HepG2 (cell line): ENCODE results near the gene CHN1. TPM values are rescaled to one million over a fixed set of nuclear protein-coding genes. Genes with fewer than 3 reads are reported as not detected.

Experiments
- ATAC-seq: fragments of 200-7000 bp; cut with Tn5 transposase; 3 replicates; pipeline ENCODE4 v1.9.1; 2020; ENCODE audit warnings: mild to moderate bottlenecking, moderate library complexity
- BruUV-seq: library from RNA; stranded (reverse); fragments of 400-500 nt; replicated peaks from 2 replicates; lab custom pipeline; 2021; lab: Mats Ljungman, UMichigan
- CTCF ChIA-PET: fragments of 300-600 bp; formaldehyde crosslinking; extraction: SDS; loops from one replicate; lab custom pipeline; 2021; ENCODE audit warnings: low total read pairs, inconsistent platforms, low intra/inter-chr PET ratio; lab: Yijun Ruan, JAX
- POLR2A ChIA-PET: fragments of 350-600 bp; sonication (Branson Sonifier 250); formaldehyde crosslinking; loops from one replicate; lab custom pipeline; 2020; ENCODE audit warnings: antibody characterized with exemption, inconsistent platforms; lab: Yijun Ruan, JAX
- DNase-seq: peaks from one replicate; pipeline ENCODE4 v3.0.0-alpha.2; 2015; ENCODE audit warnings: low spot score
- FAIRE-seq: peaks from 3 replicates; lab custom pipeline; 2011; peaks lifted over from hg19 to GRCh38; lab: Jason Lieb, UNC
- H2AFZ ChIP-seq: one replicate; pipeline ENCODE4 v1.6.1; 2011; ENCODE audit warnings: low read length, inconsistent platforms
- H3K27ac ChIP-seq: fragments of 300-600 bp; 3 replicates; pipeline ENCODE4 v1.8.0; 2011; ENCODE audit warnings: mixed run types, mild to moderate bottlenecking, mixed read lengths, low read length, inconsistent platforms; ENCODE audit not compliant: insufficient read depth; ENCODE audit errors: extremely low read length
- H3K27me3 ChIP-seq, 2 experiments: fragments of 200-600 bp in 1 of 2; 2 replicates in 1 of 2; 3 replicates in 1 of 2; pipeline versions ENCODE4 v1.6.0 to v1.8.0; 2011; ENCODE audit warnings: low read length in 2 of 2, mild to moderate bottlenecking in 2 of 2, moderate library complexity in 2 of 2, inconsistent platforms in 1 of 2; ENCODE audit not compliant: insufficient read depth in 2 of 2, control insufficient read depth in 1 of 2
- H3K36me3 ChIP-seq, 2 experiments: fragments of 200-600 bp in 1 of 2; replicated peaks in 1 of 2; 2 replicates in 1 of 2; 3 replicates in 1 of 2; pipeline versions ENCODE4 v1.5.1 to v1.8.0; 2011; ENCODE audit warnings: low read length in 2 of 2, inconsistent platforms in 1 of 2; ENCODE audit not compliant: insufficient read depth in 2 of 2, control insufficient read depth in 1 of 2
- H3K4me1 ChIP-seq: 2 replicates; pipeline ENCODE4 v1.5.1; 2012; ENCODE audit warnings: low read length, inconsistent platforms; ENCODE audit not compliant: insufficient read depth
- H3K4me2 ChIP-seq: 2 replicates; pipeline ENCODE4 v1.6.0; 2011; ENCODE audit warnings: low read depth, low read length, inconsistent platforms
- H3K4me3 ChIP-seq, 3 experiments: fragments of 200-600 bp in 1 of 3; sonication (generic), shearing (Covaris generic) in 1 of 3; replicated peaks in 1 of 3; 2 replicates each; pipeline ENCODE4 v1.5.1; 2011 to 2016; ENCODE audit warnings: low read length in 3 of 3, inconsistent platforms in 2 of 3, low read depth in 2 of 3, mild to moderate bottlenecking in 2 of 3, control low read depth in 1 of 3, mixed read lengths in 1 of 3; ENCODE audit not compliant: insufficient read depth in 1 of 3
- H3K79me2 ChIP-seq: one replicate; pipeline ENCODE4 v1.6.1; 2011; ENCODE audit warnings: low read length, inconsistent platforms; ENCODE audit not compliant: insufficient read depth
- H3K9ac ChIP-seq: 2 replicates; pipeline ENCODE4 v1.6.0; 2011; ENCODE audit warnings: mild to moderate bottlenecking, low read depth, low read length, inconsistent platforms; ENCODE audit not compliant: insufficient read depth
- H3K9me3 ChIP-seq: 2 replicates; pipeline ENCODE4 v1.5.1; 2012; ENCODE audit warnings: mild to moderate bottlenecking, low read length
- H4K20me1 ChIP-seq: 2 replicates; pipeline ENCODE4 v1.6.0; 2011; ENCODE audit warnings: inconsistent platforms, mild to moderate bottlenecking, low read length, moderate library complexity; ENCODE audit not compliant: insufficient read depth
- ARNTL ChIP-seq: sonication (generic); formaldehyde crosslinking; IDR thresholded peaks from 2 replicates; pipeline ENCODE4 v1.4.0; 2020; ENCODE audit warnings: mild to moderate bottlenecking, missing genetic modification reagents
- ATRX ChIP-seq: sonication (generic); formaldehyde crosslinking; IDR thresholded peaks from 2 replicates; pipeline ENCODE4 v1.4.0; 2020; ENCODE audit warnings: missing genetic modification reagents, borderline replicate concordance
- GMEB2 ChIP-seq: IDR thresholded peaks from 2 replicates; pipeline ENCODE4 v1.6.1; 2016; ENCODE audit warnings: missing biosample characterization, missing genetic modification reagents, low read depth
- KLF11 ChIP-seq: IDR thresholded peaks from 2 replicates; pipeline ENCODE4 v1.6.1; 2016; ENCODE audit warnings: missing compliant biosample characterization
- MEIS1 ChIP-seq: sonication (generic); formaldehyde crosslinking; IDR thresholded peaks from 2 replicates; pipeline ENCODE4 v1.9.0; 2021; ENCODE audit warnings: mild to moderate bottlenecking, missing genetic modification reagents, moderate library complexity, borderline replicate concordance
- NBN ChIP-seq: fragments of 450-650 bp; conservative IDR thresholded peaks from 2 replicates; pipeline ENCODE4 v1.6.1; 2017
- PHF20 ChIP-seq: sonication (generic); formaldehyde crosslinking; IDR thresholded peaks from 2 replicates; pipeline ENCODE4 v1.5.0; 2020; ENCODE audit warnings: mild to moderate bottlenecking, missing genetic modification reagents
- PRDM4 ChIP-seq: sonication (generic); formaldehyde crosslinking; IDR thresholded peaks from 2 replicates; pipeline ENCODE4 v1.9.0; 2021; ENCODE audit warnings: missing genetic modification reagents, borderline replicate concordance
- SSRP1 ChIP-seq: IDR thresholded peaks from 2 replicates; pipeline ENCODE4 v1.6.1; 2016; ENCODE audit warnings: control low read depth
- ZNF333 ChIP-seq: sonication (generic); formaldehyde crosslinking; IDR thresholded peaks from 2 replicates; pipeline ENCODE4 v1.4.0; 2020; ENCODE audit warnings: mild to moderate bottlenecking, missing genetic modification reagents, borderline replicate concordance
- ZNF496 ChIP-seq: sonication (generic); formaldehyde crosslinking; IDR thresholded peaks from 2 replicates; pipeline ENCODE4 v1.8.1; 2023; ENCODE audit warnings: mild to moderate bottlenecking, moderate library complexity, missing genetic modification reagents; ENCODE audit not compliant: insufficient replicate concordance
- ZNF557 ChIP-seq: sonication (generic); formaldehyde crosslinking; IDR thresholded peaks from 2 replicates; pipeline ENCODE4 v1.4.0; 2020; ENCODE audit warnings: missing genetic modification reagents
- ZNF558 ChIP-seq: sonication (generic); formaldehyde crosslinking; IDR thresholded peaks from 2 replicates; pipeline ENCODE4 v1.9.0; 2022; ENCODE audit warnings: mild to moderate bottlenecking, missing genetic modification reagents, borderline replicate concordance
- ZNF781 ChIP-seq: sonication (generic); formaldehyde crosslinking; IDR thresholded peaks from 2 replicates; pipeline ENCODE4 v1.5.1; 2020; ENCODE audit warnings: borderline replicate concordance, mild to moderate bottlenecking, missing genetic modification reagents; ENCODE audit errors: not compliant biosample characterization
- WGBS: methylation state at CpG from one replicate; pipeline ENCODE4 v1.1.6; 2017; ENCODE audit warnings: low lambda C conversion rate; 5-methylcytosine and 5-hydroxymethylcytosine counted together
- in situ Hi-C: cut with HindIII; loops from 2 replicates; pipeline ENCODE4 v1.10.0; 2017; ENCODE audit warnings: low pct_unique_long_range_greater_than_20kb; ENCODE audit not compliant: extremely low pct_ligation_motif_present
- intact Hi-C: fragments of 100-400 bp; cut with micrococcal nuclease; formaldehyde crosslinking; loops from one replicate; pipeline ENCODE4 v1.10.0; 2022; ENCODE audit not compliant: unreplicated experiment
- polyA plus RNA-seq, 8 experiments: library from polyadenylated mRNA; depleted of rRNA in 3 of 8; stranded (reverse) in 7 of 8; unstranded in 1 of 8; fragments of >200 nt; fragmentation: Illumina TruSeq in 4 of 8; extraction: Trizol in 4 of 8; gene quantifications; 2 replicates each; pipeline versions ENCODE4 v1.2.1 to v1.2.3, GENCODE V29; 2011 to 2016; ENCODE audit warnings: low read depth in 4 of 8, missing spikeins in 1 of 8, mixed read lengths in 1 of 8; ENCODE audit not compliant: insufficient read depth in 1 of 8
- total RNA-seq, 5 experiments: library from RNA; depleted of rRNA; stranded (reverse); fragments of >200 nt; fragmentation: Illumina TruSeq; extraction: Trizol; gene quantifications; 2 replicates each; pipeline ENCODE4 v1.2.3, GENCODE V29; 2016; ENCODE audit warnings: low read depth in 1 of 5
- TF ChIP-seq, protein P1 (sequence below): sonication (generic); formaldehyde crosslinking; IDR thresholded peaks from 2 replicates; pipeline ENCODE4 v1.5.0; 2020; ENCODE audit warnings: missing genetic modification reagents
- TF ChIP-seq, protein P2 (sequence below): sonication (generic); formaldehyde crosslinking; IDR thresholded peaks from 2 replicates; pipeline ENCODE4 v1.8.0; 2022; ENCODE audit warnings: missing genetic modification reagents, mild to moderate bottlenecking, borderline replicate concordance

CHN1 gene
- total and polyA plus RNA-seq, 2 of the 13 experiments (the other 11 are each of a cell fraction or from before 2014, with no cell fraction given), result 2.8 to 3.5 TPM

DNA sequence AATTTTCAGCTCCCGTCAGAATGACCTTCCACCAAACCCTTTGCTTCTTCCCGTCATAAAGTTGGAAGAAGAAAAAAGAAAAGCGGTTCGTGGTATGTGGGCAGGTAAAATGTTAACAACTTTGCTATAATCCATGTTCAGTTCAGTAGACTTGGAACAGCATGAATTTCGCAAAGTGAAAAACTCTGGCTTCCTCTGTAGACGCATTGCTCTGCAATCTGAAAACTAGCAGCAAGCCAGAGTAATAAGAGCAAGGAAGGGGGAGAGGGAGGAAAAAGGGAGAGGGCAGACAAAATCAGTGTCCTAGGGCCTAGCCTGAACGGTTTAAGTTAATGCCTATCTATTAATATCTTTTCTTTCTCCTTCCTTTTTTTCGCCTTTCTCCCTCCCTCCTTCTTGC, 214.2 kb downstream of the CHN1 start:
- BruUV-seq, result no TSS peak
- no peaks in the 10 kb centered on the region for H3K4me1 ChIP-seq
- no peaks in the 10 kb centered on the region for H3K36me3 ChIP-seq
- H3K27me3 ChIP-seq, result peaks cover 3 to 37% of the 10 kb centered on the region in 2 experiments; a peak in 3 of 5 replicates
- H3K27ac ChIP-seq, result no peak overlapping the region
- in situ Hi-C loops (no loop called here), intact Hi-C loops (no loop called here)
- no peak overlapping the region for H2AFZ ChIP-seq
- H3K4me2 ChIP-seq, result no peak overlapping the region
- POLR2A ChIA-PET, result no interaction called here
- no peaks in the 10 kb centered on the region for H3K9me3 ChIP-seq
- no peak for FAIRE-seq
- H3K4me3 ChIP-seq, result no peak overlapping the region
- no peak for ATAC-seq
- no peak for TF ChIP-seq ZNF558 (CRISPR knock-in tag)
- no peak for TF ChIP-seq SSRP1
- no peak for TF ChIP-seq PRDM4 (CRISPR knock-in tag)
- TF ChIP-seq ARNTL (CRISPR knock-in tag), result no peak
- no peak for TF ChIP-seq PHF20 (CRISPR knock-in tag)
- TF ChIP-seq MEIS1 (CRISPR knock-in tag), result no peak
- TF ChIP-seq NBN, result no peak
- no peak for TF ChIP-seq GMEB2 (CRISPR knock-in tag)
- TF ChIP-seq ATRX, result no peak
- no peak for TF ChIP-seq ZNF496 (CRISPR knock-in tag)
- no peak for TF ChIP-seq ZNF781 (CRISPR knock-in tag)
- TF ChIP-seq KLF11 (CRISPR knock-in tag), result no peak
- TF ChIP-seq, protein P1, sequence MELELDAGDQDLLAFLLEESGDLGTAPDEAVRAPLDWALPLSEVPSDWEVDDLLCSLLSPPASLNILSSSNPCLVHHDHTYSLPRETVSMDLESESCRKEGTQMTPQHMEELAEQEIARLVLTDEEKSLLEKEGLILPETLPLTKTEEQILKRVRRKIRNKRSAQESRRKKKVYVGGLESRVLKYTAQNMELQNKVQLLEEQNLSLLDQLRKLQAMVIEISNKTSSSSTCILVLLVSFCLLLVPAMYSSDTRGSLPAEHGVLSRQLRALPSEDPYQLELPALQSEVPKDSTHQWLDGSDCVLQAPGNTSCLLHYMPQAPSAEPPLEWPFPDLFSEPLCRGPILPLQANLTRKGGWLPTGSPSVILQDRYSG (CRISPR knock-in tag), result no peak
- TF ChIP-seq, protein P2, sequence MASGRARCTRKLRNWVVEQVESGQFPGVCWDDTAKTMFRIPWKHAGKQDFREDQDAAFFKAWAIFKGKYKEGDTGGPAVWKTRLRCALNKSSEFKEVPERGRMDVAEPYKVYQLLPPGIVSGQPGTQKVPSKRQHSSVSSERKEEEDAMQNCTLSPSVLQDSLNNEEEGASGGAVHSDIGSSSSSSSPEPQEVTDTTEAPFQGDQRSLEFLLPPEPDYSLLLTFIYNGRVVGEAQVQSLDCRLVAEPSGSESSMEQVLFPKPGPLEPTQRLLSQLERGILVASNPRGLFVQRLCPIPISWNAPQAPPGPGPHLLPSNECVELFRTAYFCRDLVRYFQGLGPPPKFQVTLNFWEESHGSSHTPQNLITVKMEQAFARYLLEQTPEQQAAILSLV (CRISPR knock-in tag), result no peak
- no peak for TF ChIP-seq ZNF557 (CRISPR knock-in tag)
- TF ChIP-seq ZNF333 (CRISPR knock-in tag), result no peak
- 16% methylated on average over 8 of the region's 8 CpGs for WGBS
- no peak overlapping the region for H3K9ac ChIP-seq
- CTCF ChIA-PET, result no interaction called here
- no peaks in the 10 kb centered on the region for H3K79me2 ChIP-seq
- no peaks in the 10 kb centered on the region for H4K20me1 ChIP-seq
- no peak for DNase-seq
